H9 (cell line): ENCODE data around the gene RPS27L. TPM values are rescaled to one million over a fixed set of nuclear protein-coding genes. Genes with fewer than 3 reads are reported as not detected.

Source experiments
- DNase-seq: peaks from one replicate; pipeline ENCODE4 v3.0.0-alpha.2; 2017
- H2AFZ ChIP-seq: one replicate; pipeline ENCODE4 v1.6.1; 2013; ENCODE audit warnings: mild to moderate bottlenecking, low read length, control low read depth, moderate library complexity
- H2AK5ac ChIP-seq: 2 replicates; pipeline ENCODE4 v1.6.1; 2013; ENCODE audit warnings: low read length, control low read depth, mixed read lengths; ENCODE audit not compliant: insufficient read length
- H2BK120ac ChIP-seq: one replicate; pipeline ENCODE4 v1.6.1; 2013; ENCODE audit warnings: low read depth, mild to moderate bottlenecking, low read length, control low read depth, inconsistent platforms; ENCODE audit not compliant: poor library complexity, severe bottlenecking
- H2BK12ac ChIP-seq: 2 replicates; pipeline ENCODE4 v1.6.1; 2013; ENCODE audit warnings: low read length, control low read depth, mixed read lengths, low read depth; ENCODE audit not compliant: insufficient read length
- H2BK15ac ChIP-seq: 2 replicates; pipeline ENCODE4 v1.6.1; 2013; ENCODE audit warnings: low read depth, low read length, control low read depth
- H2BK20ac ChIP-seq: one replicate; pipeline ENCODE4 v1.6.1; 2013; ENCODE audit warnings: low read depth, mild to moderate bottlenecking, low read length, control low read depth, inconsistent platforms; ENCODE audit not compliant: poor library complexity, severe bottlenecking
- H2BK5ac ChIP-seq: 2 replicates; pipeline ENCODE4 v1.6.1; 2013; ENCODE audit warnings: low read length, control low read depth, mixed read lengths; ENCODE audit not compliant: insufficient read length
- H3K14ac ChIP-seq: 2 replicates; pipeline ENCODE4 v1.6.1; 2013; ENCODE audit warnings: low read length, control low read depth; ENCODE audit not compliant: insufficient read depth
- H3K18ac ChIP-seq: 2 replicates; pipeline ENCODE4 v1.6.1; 2013; ENCODE audit warnings: low read depth, mild to moderate bottlenecking, mixed read lengths, low read length, control low read depth; ENCODE audit not compliant: insufficient read length
- H3K23ac ChIP-seq: 2 replicates; pipeline ENCODE4 v1.6.1; 2013; ENCODE audit warnings: low read length, control low read depth, mixed read lengths, low read depth; ENCODE audit not compliant: insufficient read length
- H3K23me2 ChIP-seq: 2 replicates; pipeline ENCODE4 v1.6.1; 2013; ENCODE audit warnings: low read depth, mild to moderate bottlenecking, mixed read lengths, low read length, control low read depth; ENCODE audit not compliant: insufficient read length, poor library complexity, severe bottlenecking
- H3K27ac ChIP-seq: 2 replicates; pipeline ENCODE4 v1.5.1; 2013; ENCODE audit warnings: low read length, control low read depth, mixed read lengths, low read depth; ENCODE audit not compliant: insufficient read length
- H3K27me3 ChIP-seq: 2 replicates; pipeline ENCODE4 v1.6.1; 2013; ENCODE audit warnings: low read length, control low read depth, inconsistent platforms; ENCODE audit not compliant: insufficient read depth
- H3K4ac ChIP-seq: 2 replicates; pipeline ENCODE4 v1.6.1; 2013; ENCODE audit warnings: low read depth, mild to moderate bottlenecking, control low read depth, inconsistent platforms, low read length, moderate library complexity
- H3K4me1 ChIP-seq: 2 replicates; pipeline ENCODE4 v1.6.1; 2013; ENCODE audit warnings: low read length, control low read depth, inconsistent platforms; ENCODE audit not compliant: insufficient read depth
- H3K4me2 ChIP-seq: 2 replicates; pipeline ENCODE4 v1.6.1; 2013; ENCODE audit warnings: low read length, control low read depth, mixed read lengths; ENCODE audit not compliant: insufficient read length, insufficient read depth
- H3K56ac ChIP-seq: 2 replicates; pipeline ENCODE4 v1.6.1; 2013; ENCODE audit warnings: low read depth, mild to moderate bottlenecking, mixed read lengths, low read length, control low read depth; ENCODE audit not compliant: insufficient read length
- H3K79me1 ChIP-seq: 2 replicates; pipeline ENCODE4 v1.6.1; 2013; ENCODE audit warnings: low read depth, mild to moderate bottlenecking, moderate library complexity, low read length, control low read depth, inconsistent platforms; ENCODE audit not compliant: insufficient read depth, poor library complexity, severe bottlenecking
- H3K79me2 ChIP-seq: 2 replicates; pipeline ENCODE4 v1.6.1; 2013; ENCODE audit warnings: low read length, control low read depth, inconsistent platforms; ENCODE audit not compliant: insufficient read depth
- H3K9ac ChIP-seq: 2 replicates; pipeline ENCODE4 v1.6.1; 2013; ENCODE audit warnings: low read length, control low read depth, mixed read lengths; ENCODE audit not compliant: insufficient read length; ENCODE audit errors: extremely low read depth
- H3K9me3 ChIP-seq: one replicate; pipeline ENCODE4 v1.6.1; 2013; ENCODE audit warnings: low read depth, low read length, inconsistent platforms; ENCODE audit not compliant: control insufficient read depth
- H3T11ph ChIP-seq: one replicate; pipeline ENCODE4 v1.6.1; 2013; ENCODE audit warnings: mild to moderate bottlenecking, low read length, control low read depth, inconsistent platforms
- H4K20me1 ChIP-seq: one replicate; pipeline ENCODE4 v1.6.1; 2013; ENCODE audit not compliant: control insufficient read depth, insufficient read length, insufficient read depth
- H4K5ac ChIP-seq: 2 replicates; pipeline ENCODE4 v1.6.1; 2013; ENCODE audit warnings: low read depth, mild to moderate bottlenecking, mixed read lengths, low read length, control low read depth; ENCODE audit not compliant: insufficient read length
- H4K8ac ChIP-seq: replicated peaks from 2 replicates; pipeline ENCODE4 v1.6.1; 2013; ENCODE audit warnings: low read length, control low read depth, mixed read lengths, low read depth; ENCODE audit not compliant: insufficient read length
- H4K91ac ChIP-seq: 2 replicates; pipeline ENCODE4 v1.6.1; 2013; ENCODE audit warnings: low read depth, mild to moderate bottlenecking, moderate library complexity, mixed read lengths, low read length, control low read depth; ENCODE audit not compliant: insufficient read length
- H3K27ac Mint-ChIP-seq, 3 experiments: 2 replicates in 2 of 3; 3 replicates in 1 of 3; pipeline ENCODE4 v1.8.0; 2020 to 2021; ENCODE audit warnings: mixed read lengths in 3 of 3, mild to moderate bottlenecking in 1 of 3, moderate library complexity in 1 of 3
- H3K27me3 Mint-ChIP-seq: 2 replicates; pipeline ENCODE4 v1.8.0; 2021; ENCODE audit warnings: low read depth, mild to moderate bottlenecking, moderate library complexity, mixed read lengths
- H3K36me3 Mint-ChIP-seq, 3 experiments: 2 replicates in 2 of 3; 3 replicates in 1 of 3; pipeline ENCODE4 v1.8.0; 2020 to 2021; ENCODE audit warnings: low read depth in 3 of 3, mixed read lengths in 3 of 3; ENCODE audit not compliant: insufficient read depth in 1 of 3
- H3K4me1 Mint-ChIP-seq, 2 experiments: 2 replicates each; pipeline ENCODE4 v1.8.0; 2020; ENCODE audit warnings: mixed read lengths in 2 of 2
- H3K4me3 Mint-ChIP-seq, 2 experiments: 2 replicates in 1 of 2; 3 replicates in 1 of 2; pipeline ENCODE4 v1.8.0; 2020 to 2021; ENCODE audit warnings: mild to moderate bottlenecking in 2 of 2, mixed read lengths in 2 of 2, moderate library complexity in 1 of 2
- H3K9me3 Mint-ChIP-seq, 2 experiments: 2 replicates in 1 of 2; 3 replicates in 1 of 2; pipeline ENCODE4 v1.8.0; 2020; ENCODE audit warnings: mild to moderate bottlenecking in 2 of 2, mixed read lengths in 2 of 2, moderate library complexity in 1 of 2
- WGBS: extraction: QIAGEN DNeasy Blood & Tissue Kit; methylation state at CpG from one replicate; pipeline ENCODE4 v1.1.7; 2013; ENCODE audit warnings: missing lambda C conversion rate, low lambda C conversion rate, mixed read lengths; ENCODE audit not compliant: insufficient read length; ENCODE audit errors: extremely low coverage; 5-methylcytosine and 5-hydroxymethylcytosine counted together
- total RNA-seq: library from RNA; stranded (reverse); gene quantifications from 2 replicates; pipeline ENCODE4 v1.2.1, GENCODE V29; 2021
- TF ChIP-seq, protein P1 (sequence below): fragments of 200-600 bp; sonication (generic); conservative IDR thresholded peaks from 3 replicates; pipeline ENCODE4 v1.8.0; 2021; ENCODE audit warnings: antibody characterized with exemption, mild to moderate bottlenecking

Gene RPS27L
- total RNA-seq, 1 experiment from 2014 or later = 180 TPM

DNA sequence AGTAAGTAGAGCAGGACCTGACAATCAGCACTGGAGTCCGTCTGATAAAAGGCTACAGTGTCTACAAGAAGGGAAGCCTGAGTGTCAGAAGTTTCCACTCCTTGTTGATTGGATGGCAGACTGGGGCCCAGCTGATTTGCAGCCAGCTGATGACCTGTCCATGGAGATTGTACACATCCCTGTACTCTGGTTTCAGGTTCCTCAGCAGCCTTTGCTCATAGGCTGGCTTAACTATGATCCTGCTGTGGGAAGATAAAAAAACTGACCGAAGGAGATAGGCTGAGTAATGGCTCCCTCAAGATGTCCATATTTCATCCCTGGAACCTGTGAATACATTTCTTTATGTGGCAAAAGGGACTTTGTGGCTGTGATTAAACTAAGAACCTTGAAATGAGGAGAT lies 47.4 kb downstream of the RPS27L start:
- no peak overlapping the region for H2BK15ac ChIP-seq
- no CpG with 5 or more reads among the region's 2 CpGs for WGBS
- no peak overlapping the region for H2BK120ac ChIP-seq
- H3K14ac ChIP-seq = no peak overlapping the region
- no peak overlapping the region for H3K18ac ChIP-seq
- no peaks in the 10 kb centered on the region for H3K79me1 ChIP-seq
- TF ChIP-seq, protein P1, sequence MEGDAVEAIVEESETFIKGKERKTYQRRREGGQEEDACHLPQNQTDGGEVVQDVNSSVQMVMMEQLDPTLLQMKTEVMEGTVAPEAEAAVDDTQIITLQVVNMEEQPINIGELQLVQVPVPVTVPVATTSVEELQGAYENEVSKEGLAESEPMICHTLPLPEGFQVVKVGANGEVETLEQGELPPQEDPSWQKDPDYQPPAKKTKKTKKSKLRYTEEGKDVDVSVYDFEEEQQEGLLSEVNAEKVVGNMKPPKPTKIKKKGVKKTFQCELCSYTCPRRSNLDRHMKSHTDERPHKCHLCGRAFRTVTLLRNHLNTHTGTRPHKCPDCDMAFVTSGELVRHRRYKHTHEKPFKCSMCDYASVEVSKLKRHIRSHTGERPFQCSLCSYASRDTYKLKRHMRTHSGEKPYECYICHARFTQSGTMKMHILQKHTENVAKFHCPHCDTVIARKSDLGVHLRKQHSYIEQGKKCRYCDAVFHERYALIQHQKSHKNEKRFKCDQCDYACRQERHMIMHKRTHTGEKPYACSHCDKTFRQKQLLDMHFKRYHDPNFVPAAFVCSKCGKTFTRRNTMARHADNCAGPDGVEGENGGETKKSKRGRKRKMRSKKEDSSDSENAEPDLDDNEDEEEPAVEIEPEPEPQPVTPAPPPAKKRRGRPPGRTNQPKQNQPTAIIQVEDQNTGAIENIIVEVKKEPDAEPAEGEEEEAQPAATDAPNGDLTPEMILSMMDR = no peak
- H4K5ac ChIP-seq = no peak overlapping the region
- Mint-ChIP-seq H3K4me1 (0 out of 4 replicates have a peak, but pooled peaks cover 0 to 5% of the 10 kb centered on the region in 2 experiments), H3K9me3 (peaks cover 0 to 7% of the 10 kb centered on the region in 2 experiments; a peak in 1 of 5 replicates), H3K27me3 (no peaks in the 10 kb centered on the region; the same call in none of the 2 replicates), H3K4me3 (no peak overlapping the region), H3K36me3 (peaks cover 0 to 2% (median 0%) of the 10 kb centered on the region in 3 experiments; a peak in 1 of 7 replicates), H3K27ac (no peak overlapping the region)
- no peak overlapping the region for H3K4me2 ChIP-seq
- no peak overlapping the region for H2AK5ac ChIP-seq
- H3K9ac ChIP-seq = no peak overlapping the region
- no peak overlapping the region for H2BK5ac ChIP-seq
- DNase-seq = no peak
- no peak overlapping the region for H2BK20ac ChIP-seq
- no peak overlapping the region for H3K27ac ChIP-seq
- no peak overlapping the region for H3T11ph ChIP-seq
- H3K23ac ChIP-seq = no peak overlapping the region
- no peak overlapping the region for H4K91ac ChIP-seq
- no peak overlapping the region for H4K8ac ChIP-seq
- H3K79me2 ChIP-seq = no peaks in the 10 kb centered on the region
- H3K23me2 ChIP-seq = no peaks in the 10 kb centered on the region
- no peaks in the 10 kb centered on the region for H3K27me3 ChIP-seq
- H2AFZ ChIP-seq = no peak overlapping the region
- H3K4ac ChIP-seq = no peak overlapping the region
- no peaks in the 10 kb centered on the region for H3K9me3 ChIP-seq
- H3K4me1 ChIP-seq = no peaks in the 10 kb centered on the region
- no peaks in the 10 kb centered on the region for H4K20me1 ChIP-seq
- no peak overlapping the region for H2BK12ac ChIP-seq
- no peak overlapping the region for H3K56ac ChIP-seq
